Measurements from ENCODE around the gene ZNF366.

Gene ZNF366

DNA sequence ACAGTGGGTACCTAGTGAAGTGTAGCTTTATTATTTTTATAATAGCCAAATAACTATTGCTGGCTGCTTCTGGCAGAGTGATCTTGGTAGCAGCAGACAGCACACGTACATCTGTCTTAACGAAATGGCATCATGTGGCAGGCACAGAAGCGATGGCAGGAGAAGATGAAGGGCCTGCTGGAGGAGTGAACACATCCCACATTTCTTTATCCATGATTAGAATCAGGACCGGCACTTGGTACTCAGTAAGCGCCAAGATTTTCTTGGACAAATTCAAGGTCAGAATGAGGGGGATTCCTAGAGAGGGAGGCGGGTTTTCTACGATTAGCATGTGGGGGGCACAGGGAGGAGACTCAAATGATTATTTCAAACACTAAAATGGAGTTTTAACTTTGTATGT is 23.0 kb upstream of the ZNF366 start:
- TF ChIP-seq EZH2phosphoT487 (IDR thresholded peaks at IDR 0.05; ENCODE audit: borderline replicate concordance), result no peak
- Histone ChIP-seq H3K9ac (ENCODE audit: low read depth, low read length, poor library complexity, severe bottlenecking) (no peak overlapping the region), H3K4me2 (ENCODE audit: low read depth, low read length, poor library complexity, severe bottlenecking) (no peak overlapping the region), H3K27me3 (ENCODE audit: insufficient read depth, low read length, poor library complexity, severe bottlenecking) (no peaks in the 10 kb centered on the region), H3K79me2 (ENCODE audit: insufficient read depth, low read length) (no peaks in the 10 kb centered on the region), H2AFZ (ENCODE audit: low read length) (no peak overlapping the region), H3F3A (ENCODE audit: low read depth) (no peaks in the 10 kb centered on the region), H3K36me3 (ENCODE audit: insufficient read depth, low read length) (no peaks in the 10 kb centered on the region), H3K4me3 (ENCODE audit: low read length, poor library complexity, severe bottlenecking) (no peak overlapping the region), H4K20me1 (ENCODE audit: insufficient read depth, low read length, poor library complexity, severe bottlenecking) (no peaks in the 10 kb centered on the region), H3K9me2 (replicated peaks; ENCODE audit: low read depth, low read length) (no peaks in the 10 kb centered on the region), H3K4me1 (ENCODE audit: insufficient read depth, low read length, poor library complexity, severe bottlenecking) (no peaks in the 10 kb centered on the region), H3K9me3 (ENCODE audit: insufficient read depth, low read depth, low read length) (no peaks in the 10 kb centered on the region)

DNA sequence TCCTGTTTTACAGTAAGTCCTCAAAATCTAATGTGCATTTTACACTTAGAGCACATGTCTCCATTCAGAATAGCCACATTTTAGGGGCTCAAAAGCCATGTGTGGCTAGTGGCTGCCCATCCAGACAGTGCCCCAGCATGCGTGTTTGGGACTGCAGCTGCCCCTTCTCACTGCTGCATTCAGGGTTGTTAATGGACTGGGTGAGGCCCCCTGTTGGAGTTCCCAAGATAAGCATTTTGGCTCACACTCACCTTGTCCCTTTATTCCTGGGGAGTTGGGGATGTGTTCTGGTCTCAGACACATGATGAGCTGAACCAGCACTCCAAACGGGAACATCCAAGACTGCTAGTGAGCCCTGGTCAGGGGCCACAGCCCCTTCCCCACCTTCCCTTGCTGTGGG is 22.2 kb upstream of the ZNF366 start:
- H3K9ac ChIP-seq (ENCODE audit: low read depth, low read length, poor library complexity, severe bottlenecking), result no peak overlapping the region
- H3K27me3 ChIP-seq (ENCODE audit: insufficient read depth, low read length, poor library complexity, severe bottlenecking), result no peaks in the 10 kb centered on the region
- no peaks in the 10 kb centered on the region for H3K4me1 ChIP-seq (ENCODE audit: insufficient read depth, low read length, poor library complexity, severe bottlenecking)
- TF ChIP-seq, protein P1, sequence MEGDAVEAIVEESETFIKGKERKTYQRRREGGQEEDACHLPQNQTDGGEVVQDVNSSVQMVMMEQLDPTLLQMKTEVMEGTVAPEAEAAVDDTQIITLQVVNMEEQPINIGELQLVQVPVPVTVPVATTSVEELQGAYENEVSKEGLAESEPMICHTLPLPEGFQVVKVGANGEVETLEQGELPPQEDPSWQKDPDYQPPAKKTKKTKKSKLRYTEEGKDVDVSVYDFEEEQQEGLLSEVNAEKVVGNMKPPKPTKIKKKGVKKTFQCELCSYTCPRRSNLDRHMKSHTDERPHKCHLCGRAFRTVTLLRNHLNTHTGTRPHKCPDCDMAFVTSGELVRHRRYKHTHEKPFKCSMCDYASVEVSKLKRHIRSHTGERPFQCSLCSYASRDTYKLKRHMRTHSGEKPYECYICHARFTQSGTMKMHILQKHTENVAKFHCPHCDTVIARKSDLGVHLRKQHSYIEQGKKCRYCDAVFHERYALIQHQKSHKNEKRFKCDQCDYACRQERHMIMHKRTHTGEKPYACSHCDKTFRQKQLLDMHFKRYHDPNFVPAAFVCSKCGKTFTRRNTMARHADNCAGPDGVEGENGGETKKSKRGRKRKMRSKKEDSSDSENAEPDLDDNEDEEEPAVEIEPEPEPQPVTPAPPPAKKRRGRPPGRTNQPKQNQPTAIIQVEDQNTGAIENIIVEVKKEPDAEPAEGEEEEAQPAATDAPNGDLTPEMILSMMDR (conservative IDR thresholded peaks at IDR 0.05; ENCODE audit: low read length), result no peak; the same call in 1 of the 2 replicates
- no peak for TF ChIP-seq EZH2phosphoT487 (IDR thresholded peaks at IDR 0.05; ENCODE audit: borderline replicate concordance)
- no peaks in the 10 kb centered on the region for H3K9me3 ChIP-seq (ENCODE audit: insufficient read depth, low read depth, low read length)
- H3K4me3 ChIP-seq (ENCODE audit: low read length, poor library complexity, severe bottlenecking), result no peak overlapping the region
- no peaks in the 10 kb centered on the region for H3F3A ChIP-seq (ENCODE audit: low read depth)
- H4K20me1 ChIP-seq (ENCODE audit: insufficient read depth, low read length, poor library complexity, severe bottlenecking), result no peaks in the 10 kb centered on the region
- no peaks in the 10 kb centered on the region for H3K36me3 ChIP-seq (ENCODE audit: insufficient read depth, low read length)
- no peaks in the 10 kb centered on the region for H3K79me2 ChIP-seq (ENCODE audit: insufficient read depth, low read length)
- no peak overlapping the region for H3K4me2 ChIP-seq (ENCODE audit: low read depth, low read length, poor library complexity, severe bottlenecking)
- no peak overlapping the region for H2AFZ ChIP-seq (ENCODE audit: low read length)
- no peaks in the 10 kb centered on the region for H3K9me2 ChIP-seq (replicated peaks; ENCODE audit: low read depth, low read length)

DNA sequence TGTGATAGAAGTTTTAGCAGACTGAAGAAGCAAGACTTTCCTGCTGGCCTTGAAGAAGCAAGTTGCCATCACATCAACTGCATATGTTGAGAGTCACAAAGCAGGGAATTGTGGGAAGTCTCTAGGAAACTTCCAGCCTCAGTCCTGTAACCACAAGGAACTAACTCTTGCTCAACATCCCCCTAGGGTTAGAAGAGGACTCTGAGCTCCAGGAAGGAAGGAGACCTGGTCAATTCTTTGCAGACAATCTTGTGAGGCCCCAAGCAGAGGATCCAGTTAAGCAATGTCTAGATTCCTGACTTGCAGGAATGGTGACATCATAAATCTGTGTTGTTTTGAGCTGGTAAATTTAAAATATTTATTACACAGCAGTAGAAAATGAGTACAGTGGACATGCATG is 18.6 kb upstream of the ZNF366 start:
- Histone ChIP-seq H3K36me3 (ENCODE audit: insufficient read depth, low read length) (no peaks in the 10 kb centered on the region), H3K4me1 (ENCODE audit: insufficient read depth, low read length, poor library complexity, severe bottlenecking) (no peaks in the 10 kb centered on the region), H3K9me3 (ENCODE audit: insufficient read depth, low read depth, low read length) (no peaks in the 10 kb centered on the region; the same call in 1 of the 2 replicates), H3K9ac (ENCODE audit: low read depth, low read length, poor library complexity, severe bottlenecking) (no peak overlapping the region), H4K20me1 (ENCODE audit: insufficient read depth, low read length, poor library complexity, severe bottlenecking) (no peaks in the 10 kb centered on the region), H3K4me2 (ENCODE audit: low read depth, low read length, poor library complexity, severe bottlenecking) (no peak overlapping the region), H3K4me3 (ENCODE audit: low read length, poor library complexity, severe bottlenecking) (no peak overlapping the region), H2AFZ (ENCODE audit: low read length) (no peak overlapping the region), H3K79me2 (ENCODE audit: insufficient read depth, low read length) (no peaks in the 10 kb centered on the region), H3F3A (ENCODE audit: low read depth) (no peaks in the 10 kb centered on the region), H3K9me2 (replicated peaks; ENCODE audit: low read depth, low read length) (no peaks in the 10 kb centered on the region), H3K27me3 (ENCODE audit: insufficient read depth, low read length, poor library complexity, severe bottlenecking) (no peaks in the 10 kb centered on the region)
- no peak for TF ChIP-seq EZH2phosphoT487 (IDR thresholded peaks at IDR 0.05; ENCODE audit: borderline replicate concordance)
- TF ChIP-seq, protein P1 (conservative IDR thresholded peaks at IDR 0.05; ENCODE audit: low read length), result no peak

DNA sequence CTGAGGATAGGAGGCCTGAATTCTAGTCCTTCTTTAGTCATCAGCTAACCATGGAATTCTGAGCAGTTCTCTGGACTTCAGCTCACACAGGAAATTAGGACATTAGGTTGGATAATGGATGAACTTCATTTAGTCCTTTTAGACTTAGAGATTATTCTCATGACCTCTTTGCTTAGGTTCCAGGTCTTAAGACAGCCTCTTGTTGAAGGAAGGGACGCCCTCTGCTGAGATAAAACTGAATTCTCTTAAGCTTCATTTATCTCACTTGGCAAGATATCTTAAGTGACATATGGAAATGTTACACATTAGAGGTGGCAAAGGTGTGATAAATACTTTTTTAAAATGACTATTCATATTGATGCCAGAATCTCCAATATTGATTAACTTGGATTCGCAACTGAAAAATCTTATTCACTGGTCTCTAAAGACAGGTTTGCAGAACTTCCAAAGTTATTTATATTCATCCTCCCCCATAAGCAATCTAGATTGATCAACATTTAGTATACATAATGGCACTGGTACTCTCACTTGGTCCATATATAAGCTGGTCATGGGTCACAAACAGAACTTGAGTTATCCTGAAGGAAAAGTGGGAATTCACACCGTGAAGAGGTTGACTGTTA is 16.9 kb upstream of the ZNF366 start:
- no peaks in the 10 kb centered on the region for H3K9me2 ChIP-seq (replicated peaks; ENCODE audit: low read depth, low read length)
- H4K20me1 ChIP-seq (ENCODE audit: insufficient read depth, low read length, poor library complexity, severe bottlenecking), result no peaks in the 10 kb centered on the region
- H3K4me3 ChIP-seq (ENCODE audit: low read length, poor library complexity, severe bottlenecking), result no peak overlapping the region
- no peak overlapping the region for H3K4me2 ChIP-seq (ENCODE audit: low read depth, low read length, poor library complexity, severe bottlenecking)
- H3K9me3 ChIP-seq (ENCODE audit: insufficient read depth, low read depth, low read length), result no peaks in the 10 kb centered on the region; the same call in 1 of the 2 replicates
- H2AFZ ChIP-seq (ENCODE audit: low read length), result no peak overlapping the region
- no peaks in the 10 kb centered on the region for H3K36me3 ChIP-seq (ENCODE audit: insufficient read depth, low read length)
- no peaks in the 10 kb centered on the region for H3K4me1 ChIP-seq (ENCODE audit: insufficient read depth, low read length, poor library complexity, severe bottlenecking)
- H3K9ac ChIP-seq (ENCODE audit: low read depth, low read length, poor library complexity, severe bottlenecking), result no peak overlapping the region
- H3K27me3 ChIP-seq (ENCODE audit: insufficient read depth, low read length, poor library complexity, severe bottlenecking), result no peaks in the 10 kb centered on the region
- TF ChIP-seq EZH2phosphoT487 (IDR thresholded peaks at IDR 0.05; ENCODE audit: borderline replicate concordance), result no peak
- TF ChIP-seq, protein P1 (conservative IDR thresholded peaks at IDR 0.05; ENCODE audit: low read length), result peak; percentile 73
- no peaks in the 10 kb centered on the region for H3K79me2 ChIP-seq (ENCODE audit: insufficient read depth, low read length)
- H3F3A ChIP-seq (ENCODE audit: low read depth), result no peaks in the 10 kb centered on the region
